ENCODE data around the gene PMS2.
"Not testable (repeated sequence)": the region's sequence is repeated elsewhere in the genome, so short reads cannot be mapped to it uniquely, and the experiment has no call there.

- not testable (repeated sequence) for TF ChIP-seq CTCF, POLR2A (IDR thresholded peaks at IDR 0.05)
Observed at GRCh38 chr7:5973580-5973979, 35.3 kb downstream of the PMS2 start.
